ENCODE results near the gene PWWP2A.

DNA sequence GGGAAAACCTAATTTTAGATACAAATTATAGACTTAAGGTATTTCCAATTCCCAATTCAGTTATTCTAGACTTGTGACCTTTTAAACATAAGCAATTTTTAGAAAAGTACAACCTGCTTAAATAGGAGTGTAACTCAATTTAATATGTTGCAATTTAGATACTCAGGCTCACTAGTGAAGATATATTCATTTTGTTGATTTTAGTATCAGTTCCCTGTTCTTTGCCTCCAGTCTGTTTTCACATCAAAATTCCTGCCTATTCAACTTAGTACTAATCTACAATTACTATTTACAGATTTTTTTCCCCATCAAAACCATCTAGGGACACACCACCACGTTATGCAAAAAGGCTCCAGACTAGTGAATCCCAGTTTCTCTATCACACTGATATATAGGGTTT lies 30.4 kb downstream of the PWWP2A start:
- TF ChIP-seq, protein P1, sequence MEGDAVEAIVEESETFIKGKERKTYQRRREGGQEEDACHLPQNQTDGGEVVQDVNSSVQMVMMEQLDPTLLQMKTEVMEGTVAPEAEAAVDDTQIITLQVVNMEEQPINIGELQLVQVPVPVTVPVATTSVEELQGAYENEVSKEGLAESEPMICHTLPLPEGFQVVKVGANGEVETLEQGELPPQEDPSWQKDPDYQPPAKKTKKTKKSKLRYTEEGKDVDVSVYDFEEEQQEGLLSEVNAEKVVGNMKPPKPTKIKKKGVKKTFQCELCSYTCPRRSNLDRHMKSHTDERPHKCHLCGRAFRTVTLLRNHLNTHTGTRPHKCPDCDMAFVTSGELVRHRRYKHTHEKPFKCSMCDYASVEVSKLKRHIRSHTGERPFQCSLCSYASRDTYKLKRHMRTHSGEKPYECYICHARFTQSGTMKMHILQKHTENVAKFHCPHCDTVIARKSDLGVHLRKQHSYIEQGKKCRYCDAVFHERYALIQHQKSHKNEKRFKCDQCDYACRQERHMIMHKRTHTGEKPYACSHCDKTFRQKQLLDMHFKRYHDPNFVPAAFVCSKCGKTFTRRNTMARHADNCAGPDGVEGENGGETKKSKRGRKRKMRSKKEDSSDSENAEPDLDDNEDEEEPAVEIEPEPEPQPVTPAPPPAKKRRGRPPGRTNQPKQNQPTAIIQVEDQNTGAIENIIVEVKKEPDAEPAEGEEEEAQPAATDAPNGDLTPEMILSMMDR (IDR thresholded peaks at IDR 0.05; ENCODE audit: insufficient read depth, low read length) = no peak
- no peak for TF ChIP-seq GABPA (IDR thresholded peaks at IDR 0.05; ENCODE audit: low read depth)
- TF ChIP-seq, protein P2, sequence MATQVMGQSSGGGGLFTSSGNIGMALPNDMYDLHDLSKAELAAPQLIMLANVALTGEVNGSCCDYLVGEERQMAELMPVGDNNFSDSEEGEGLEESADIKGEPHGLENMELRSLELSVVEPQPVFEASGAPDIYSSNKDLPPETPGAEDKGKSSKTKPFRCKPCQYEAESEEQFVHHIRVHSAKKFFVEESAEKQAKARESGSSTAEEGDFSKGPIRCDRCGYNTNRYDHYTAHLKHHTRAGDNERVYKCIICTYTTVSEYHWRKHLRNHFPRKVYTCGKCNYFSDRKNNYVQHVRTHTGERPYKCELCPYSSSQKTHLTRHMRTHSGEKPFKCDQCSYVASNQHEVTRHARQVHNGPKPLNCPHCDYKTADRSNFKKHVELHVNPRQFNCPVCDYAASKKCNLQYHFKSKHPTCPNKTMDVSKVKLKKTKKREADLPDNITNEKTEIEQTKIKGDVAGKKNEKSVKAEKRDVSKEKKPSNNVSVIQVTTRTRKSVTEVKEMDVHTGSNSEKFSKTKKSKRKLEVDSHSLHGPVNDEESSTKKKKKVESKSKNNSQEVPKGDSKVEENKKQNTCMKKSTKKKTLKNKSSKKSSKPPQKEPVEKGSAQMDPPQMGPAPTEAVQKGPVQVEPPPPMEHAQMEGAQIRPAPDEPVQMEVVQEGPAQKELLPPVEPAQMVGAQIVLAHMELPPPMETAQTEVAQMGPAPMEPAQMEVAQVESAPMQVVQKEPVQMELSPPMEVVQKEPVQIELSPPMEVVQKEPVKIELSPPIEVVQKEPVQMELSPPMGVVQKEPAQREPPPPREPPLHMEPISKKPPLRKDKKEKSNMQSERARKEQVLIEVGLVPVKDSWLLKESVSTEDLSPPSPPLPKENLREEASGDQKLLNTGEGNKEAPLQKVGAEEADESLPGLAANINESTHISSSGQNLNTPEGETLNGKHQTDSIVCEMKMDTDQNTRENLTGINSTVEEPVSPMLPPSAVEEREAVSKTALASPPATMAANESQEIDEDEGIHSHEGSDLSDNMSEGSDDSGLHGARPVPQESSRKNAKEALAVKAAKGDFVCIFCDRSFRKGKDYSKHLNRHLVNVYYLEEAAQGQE (IDR thresholded peaks at IDR 0.05; ENCODE audit: insufficient replicate concordance, low read depth) = no peak
- TF ChIP-seq POLR2AphosphoS5 (IDR thresholded peaks at IDR 0.05; ENCODE audit: low read depth) = no peak
